Fibroblast of lung (primary cell): ENCODE measurements around the gene ZFAND5.

Experiments
- CTCF ChIP-seq, 2 donors: IDR thresholded peaks in 1 of 2; conservative IDR thresholded peaks in 1 of 2; 1 replicate in 1 of 2; 2 replicates in 1 of 2; pipeline ENCODE4 v1.5.1; 2011 to 2012; ENCODE audit warnings: low read length in 2 of 2, control low read depth in 1 of 2, inconsistent platforms in 1 of 2, low read depth in 1 of 2, mild to moderate bottlenecking in 1 of 2
- EZH2 ChIP-seq: IDR thresholded peaks from 2 replicates; pipeline ENCODE4 v1.5.1; 2012; ENCODE audit warnings: low read length, control low read depth, mild to moderate bottlenecking; ENCODE audit errors: missing control alignments

GRCh38 chr9:72305102-72305546, 59.9 kb downstream of the ZFAND5 start:
- TF ChIP-seq CTCF (conservative IDR thresholded peaks at IDR 0.05 in 1 of 2, IDR thresholded peaks at IDR 0.05 in 1 of 2; ENCODE audit: low read depth in 1 of 2, low read length in 2 of 2) (no peak), EZH2 (no peak)
